Mucosa of rectum (tissue), 2 donors: ENCODE measurements around the gene MMP15.
"Not testable (repeated sequence)": the region's sequence is repeated elsewhere in the genome, so short reads cannot be mapped to it uniquely, and the experiment has no call there.

ENCODE experiments used
- H3K27ac ChIP-seq, 2 donors: one replicate each; pipeline ENCODE4 v1.7.0; 2013; ENCODE audit warnings: inconsistent platforms in 2 of 2, low read depth in 2 of 2, low read length in 2 of 2
- H3K27me3 ChIP-seq, 2 donors: one replicate each; pipeline ENCODE4 v1.7.0; 2013; ENCODE audit warnings: low read length in 2 of 2; ENCODE audit not compliant: control insufficient read depth in 2 of 2, insufficient read depth in 2 of 2
- H3K36me3 ChIP-seq, 2 donors: one replicate each; pipeline ENCODE4 v1.7.0; 2013; ENCODE audit warnings: low read length in 2 of 2; ENCODE audit not compliant: control insufficient read depth in 2 of 2, insufficient read depth in 2 of 2
- H3K4me1 ChIP-seq, 2 donors: one replicate each; pipeline ENCODE4 v1.7.0; 2013; ENCODE audit warnings: low read length in 2 of 2, mild to moderate bottlenecking in 1 of 2; ENCODE audit not compliant: control insufficient read depth in 2 of 2, insufficient read depth in 2 of 2
- H3K4me3 ChIP-seq, 2 donors: one replicate each; pipeline ENCODE4 v1.7.0; 2013; ENCODE audit warnings: low read length in 2 of 2
- H3K9ac ChIP-seq, 2 donors: one replicate each; pipeline ENCODE4 v1.7.0; 2013; ENCODE audit warnings: low read length in 2 of 2, low read depth in 1 of 2, mild to moderate bottlenecking in 1 of 2
- H3K9me3 ChIP-seq, 2 donors: one replicate each; pipeline ENCODE4 v1.7.0; 2013; ENCODE audit warnings: low read length in 2 of 2; ENCODE audit not compliant: control insufficient read depth in 2 of 2
- donor health status: healthy.
- donor health status: Normal muscosa, but diverticular disease.

The MMP15 gene

DNA sequence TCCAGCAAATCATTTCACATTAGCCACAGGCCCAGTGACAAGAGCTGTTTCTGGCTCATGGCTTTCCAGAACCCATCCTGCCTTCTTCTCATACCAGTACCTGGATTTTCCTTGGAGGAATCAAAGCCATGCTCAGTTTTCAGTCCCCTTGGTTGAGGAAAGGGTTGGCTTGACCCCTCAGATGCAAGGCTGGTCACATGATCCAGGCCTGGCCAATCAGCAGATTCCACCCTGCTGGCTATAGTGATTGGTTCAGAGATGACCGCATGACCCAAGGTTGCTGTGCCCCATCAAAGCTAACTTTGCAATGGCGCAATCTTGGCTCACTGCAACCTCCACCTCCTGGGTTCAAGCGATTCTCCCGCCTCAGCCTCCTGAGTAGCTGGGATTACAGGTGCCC lies 45.0 kb downstream of the MMP15 start:
- Histone ChIP-seq H3K27me3 (no peaks in the 10 kb centered on the region), H3K4me3 (no peak overlapping the region), H3K9ac (no peak overlapping the region), H3K9me3 (no peaks in the 10 kb centered on the region), H3K36me3 (no peaks in the 10 kb centered on the region), H3K27ac (no peak overlapping the region), H3K4me1 (no peaks in the 10 kb centered on the region)

DNA sequence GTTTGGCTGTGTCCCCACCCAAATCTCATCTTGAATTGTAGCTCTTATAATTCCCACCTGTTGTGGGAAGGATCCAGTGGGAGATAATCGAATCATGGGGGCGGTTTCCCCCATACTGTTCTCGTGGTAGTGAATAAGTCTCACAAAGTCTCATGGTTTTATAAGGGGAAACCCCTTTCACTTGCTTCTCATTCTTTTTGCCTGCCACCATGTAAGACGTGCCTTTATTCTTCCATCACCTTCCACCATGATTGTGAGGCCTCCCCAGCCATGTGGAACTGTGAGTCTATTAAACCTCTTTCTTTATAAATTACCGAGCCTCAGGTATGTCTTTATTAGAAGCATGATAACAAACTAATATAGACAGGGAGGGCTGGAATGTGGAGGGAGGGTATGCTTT lies 46.6 kb downstream of the MMP15 start:
- not testable (repeated sequence) for H3K27me3 ChIP-seq, H3K4me1 ChIP-seq, H3K9me3 ChIP-seq, H3K36me3 ChIP-seq, H3K4me3 ChIP-seq, H3K27ac ChIP-seq, H3K9ac ChIP-seq

DNA sequence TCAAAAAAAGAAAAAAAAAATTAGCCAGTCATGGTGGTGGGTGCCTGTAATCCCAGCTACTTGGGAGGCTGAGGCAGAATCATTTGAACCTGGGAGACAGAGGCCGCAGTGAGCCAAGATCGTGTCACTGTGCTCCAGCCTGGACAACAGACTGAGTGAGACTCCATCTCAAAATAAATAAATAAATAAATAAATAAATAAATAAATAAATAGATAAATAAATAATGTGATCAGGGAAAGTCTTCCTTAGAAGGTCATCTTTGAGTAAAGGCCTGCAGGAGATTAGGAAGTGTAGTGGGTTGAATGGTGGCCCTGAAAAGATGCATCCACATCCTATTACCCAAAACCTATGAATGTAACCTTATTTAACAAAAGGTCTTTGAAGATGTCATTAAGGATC lies 47.5 kb downstream of the MMP15 start:
- H3K27ac ChIP-seq, H3K4me1 ChIP-seq: not testable (repeated sequence)

GRCh38 chr16:58074657-58075056 lies 49.1 kb downstream of the MMP15 start:
- Histone ChIP-seq H3K27ac (no peak overlapping the region), H3K36me3 (no peaks in the 10 kb centered on the region), H3K9me3 (peaks cover 0 to 4% of the 10 kb centered on the region in 2 donors), H3K4me3 (no peak overlapping the region), H3K4me1 (no peaks in the 10 kb centered on the region), H3K27me3 (no peaks in the 10 kb centered on the region), H3K9ac (no peak overlapping the region)

More for the DNA sequence above, 47.5 kb downstream of the MMP15 start:
- H3K9me3 ChIP-seq, H3K4me3 ChIP-seq, H3K9ac ChIP-seq, H3K36me3 ChIP-seq, H3K27me3 ChIP-seq: not testable (repeated sequence)

GRCh38 chr16:58076514-58076913 lies 51.0 kb downstream of the MMP15 start:
- Histone ChIP-seq H3K4me1 (no peaks in the 10 kb centered on the region), H3K9ac (no peak overlapping the region), H3K27ac (no peak overlapping the region), H3K27me3 (no peaks in the 10 kb centered on the region), H3K36me3 (no peaks in the 10 kb centered on the region), H3K4me3 (no peak overlapping the region), H3K9me3 (peaks cover 0 to 4% of the 10 kb centered on the region in 2 donors)

- Histone ChIP-seq H3K4me3 (no peak overlapping the region), H3K36me3 (no peaks in the 10 kb centered on the region), H3K9ac (no peak overlapping the region), H3K9me3 (peaks cover 0 to 4% of the 10 kb centered on the region in 2 donors), H3K27me3 (no peaks in the 10 kb centered on the region), H3K27ac (no peak overlapping the region), H3K4me1 (no peaks in the 10 kb centered on the region)
Measured at GRCh38 chr16:58077796-58078195, 52.2 kb downstream of the MMP15 start.

DNA sequence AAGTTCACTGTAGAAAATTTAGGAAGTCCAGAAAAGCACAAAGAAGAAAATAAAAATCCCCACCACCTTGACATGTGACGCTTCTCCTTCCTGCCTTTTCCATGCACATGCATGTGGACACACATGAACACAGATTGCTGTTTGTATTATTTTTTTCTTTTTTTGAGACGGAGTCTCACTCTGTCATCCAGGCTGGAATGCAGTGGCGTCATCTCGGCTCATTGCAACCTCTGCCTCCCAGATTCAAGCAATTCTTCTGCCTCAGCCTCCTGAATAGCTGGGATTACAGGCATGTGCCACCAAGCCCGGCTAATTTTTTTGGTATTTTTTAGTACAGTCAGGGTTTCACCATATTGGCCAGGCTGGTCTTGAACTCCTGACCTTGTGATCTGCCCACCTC lies 55.1 kb downstream of the MMP15 start:
- H3K27me3 ChIP-seq = not testable (repeated sequence)

DNA sequence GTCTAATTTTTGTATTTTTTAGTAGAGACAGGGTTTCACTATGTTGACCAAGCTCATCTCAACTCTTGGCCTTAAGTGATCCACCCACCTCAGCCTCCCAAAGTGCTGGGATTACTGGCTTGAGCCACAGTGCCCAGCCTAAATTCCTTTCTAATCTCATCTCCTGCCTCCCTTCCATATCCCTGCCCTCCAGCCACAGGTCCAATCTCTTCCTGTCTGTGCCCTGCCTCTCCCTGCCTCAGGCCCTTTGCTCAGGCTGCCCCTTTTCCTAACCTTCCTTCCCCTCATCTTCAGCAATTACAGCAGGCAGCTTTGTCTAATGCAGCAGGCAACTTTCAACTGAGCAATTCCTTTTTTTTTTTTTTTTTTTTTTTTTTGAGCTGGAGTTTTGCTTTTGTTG lies 56.8 kb downstream of the MMP15 start:
- no peaks in the 10 kb centered on the region for H3K9me3 ChIP-seq
- no peak overlapping the region for H3K4me3 ChIP-seq
- no peak overlapping the region for H3K9ac ChIP-seq
- no peaks in the 10 kb centered on the region for H3K27me3 ChIP-seq
- no peak overlapping the region for H3K27ac ChIP-seq
- H3K4me1 ChIP-seq = no peaks in the 10 kb centered on the region
- H3K36me3 ChIP-seq = no peaks in the 10 kb centered on the region

More for the DNA sequence above, 55.1 kb downstream of the MMP15 start:
- not testable (repeated sequence) for H3K27ac ChIP-seq, H3K36me3 ChIP-seq, H3K9ac ChIP-seq, H3K9me3 ChIP-seq, H3K4me3 ChIP-seq, H3K4me1 ChIP-seq

DNA sequence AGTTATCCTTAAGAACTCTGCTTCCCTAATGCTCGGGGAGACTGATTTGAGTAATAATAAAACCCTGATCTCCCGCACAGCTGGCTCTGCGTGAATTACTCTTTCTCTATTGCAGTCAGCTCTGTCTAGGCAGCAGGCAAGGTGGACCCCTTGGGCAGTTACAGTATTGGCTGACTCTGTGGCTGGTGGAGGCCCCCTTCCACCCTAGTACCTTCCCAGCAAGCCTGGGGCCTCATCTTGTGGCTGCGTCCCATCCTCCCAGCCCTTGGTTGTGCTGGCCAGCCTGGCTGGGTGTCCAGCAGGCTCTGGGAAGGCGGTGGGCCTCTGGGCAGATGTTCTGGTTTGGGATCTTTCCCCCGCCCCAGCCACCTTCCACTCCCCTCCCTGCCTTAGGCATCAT lies 59.1 kb downstream of the MMP15 start:
- no peaks in the 10 kb centered on the region for H3K36me3 ChIP-seq
- H3K9ac ChIP-seq = no peak overlapping the region
- no peak overlapping the region for H3K4me3 ChIP-seq
- no peaks in the 10 kb centered on the region for H3K9me3 ChIP-seq
- H3K4me1 ChIP-seq = no peaks in the 10 kb centered on the region
- H3K27me3 ChIP-seq = no peaks in the 10 kb centered on the region
- H3K27ac ChIP-seq = no peak overlapping the region

DNA sequence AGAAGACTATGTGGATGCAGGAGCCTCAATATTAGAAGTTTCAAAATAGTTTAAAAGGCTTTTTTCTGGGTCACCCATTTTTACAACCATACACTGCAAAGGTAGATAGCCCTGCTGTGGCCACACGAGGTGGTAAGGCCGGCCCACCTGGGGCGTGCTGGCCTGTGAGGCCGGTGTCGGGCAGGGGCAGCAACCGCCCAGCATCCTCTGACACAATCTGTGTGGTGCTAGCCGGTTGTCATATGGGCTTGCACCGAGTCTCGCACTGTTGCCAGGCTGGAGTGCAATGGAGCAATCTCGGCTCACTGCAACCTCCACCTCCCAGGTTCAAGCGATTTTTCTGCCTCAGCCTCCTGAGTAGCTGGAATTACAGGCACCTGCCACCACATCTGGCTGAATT lies 59.6 kb downstream of the MMP15 start:
- H3K4me3 ChIP-seq = no peak overlapping the region
- no peaks in the 10 kb centered on the region for H3K9me3 ChIP-seq
- no peaks in the 10 kb centered on the region for H3K4me1 ChIP-seq
- H3K36me3 ChIP-seq = no peaks in the 10 kb centered on the region
- no peak overlapping the region for H3K27ac ChIP-seq
- H3K27me3 ChIP-seq = no peaks in the 10 kb centered on the region
- H3K9ac ChIP-seq = no peak overlapping the region

DNA sequence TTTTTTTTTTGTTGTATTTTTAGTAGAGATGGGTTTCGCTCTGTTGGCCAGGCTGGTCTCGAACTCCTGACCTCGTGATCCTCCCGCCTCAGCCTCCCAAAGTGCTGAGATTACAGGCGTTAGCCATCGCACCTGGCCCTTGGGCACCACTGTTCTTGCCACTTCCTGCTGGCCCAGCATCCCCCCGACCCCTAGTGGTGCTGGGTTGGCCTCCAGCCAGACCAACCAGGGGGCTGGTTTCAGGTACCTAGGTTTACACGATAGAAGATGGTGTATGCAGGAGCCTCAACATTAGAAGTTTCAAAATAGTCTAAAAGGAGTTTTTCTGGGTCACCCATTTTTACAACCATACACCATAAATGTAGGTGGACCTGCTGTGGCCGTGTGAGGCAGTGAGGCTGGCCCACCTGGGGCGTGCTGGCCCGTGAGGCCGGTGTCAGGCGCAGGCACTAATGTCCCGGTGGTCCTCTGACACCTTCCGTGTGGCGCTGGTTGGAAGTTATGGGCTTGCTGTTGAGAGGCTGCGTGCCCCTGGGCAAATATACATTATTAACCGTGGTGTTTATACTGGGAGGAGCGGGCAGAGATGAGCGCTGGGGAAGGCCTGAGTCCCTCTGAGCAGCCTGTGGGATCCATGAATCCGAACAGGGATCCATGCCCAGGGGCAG lies 60.2 kb downstream of the MMP15 start:
- H3K36me3 ChIP-seq = no peaks in the 10 kb centered on the region
- no peaks in the 10 kb centered on the region for H3K27me3 ChIP-seq
- no peak overlapping the region for H3K9ac ChIP-seq
- H3K27ac ChIP-seq = no peak overlapping the region
- H3K4me3 ChIP-seq = no peak overlapping the region
- H3K4me1 ChIP-seq = no peaks in the 10 kb centered on the region
- no peaks in the 10 kb centered on the region for H3K9me3 ChIP-seq
